Left ventricle myocardium inferior (tissue), 1 donor: ENCODE data around the gene NUMA1. TPM values are rescaled to one million over a fixed set of nuclear protein-coding genes. Genes with fewer than 3 reads are reported as not detected.

Source experiments
- DNase-seq: peaks from one replicate; pipeline ENCODE4 v3.0.0-alpha.2; 2020
- H3K27ac ChIP-seq: fragments of 200-600 bp; replicated peaks from 2 replicates; pipeline ENCODE4 v1.8.0; 2021
- H3K27me3 ChIP-seq: fragments of 200-600 bp; 2 replicates; pipeline ENCODE4 v1.8.0; 2021; ENCODE audit warnings: low read depth
- H3K36me3 ChIP-seq: fragments of 200-600 bp; 2 replicates; pipeline ENCODE4 v1.8.0; 2021
- H3K4me1 ChIP-seq: fragments of 200-600 bp; 2 replicates; pipeline ENCODE4 v1.8.0; 2021
- H3K4me3 ChIP-seq: fragments of 200-600 bp; 2 replicates; pipeline ENCODE4 v1.8.0; 2021; ENCODE audit warnings: mild to moderate bottlenecking, moderate library complexity
- H3K9me3 ChIP-seq: fragments of 200-600 bp; replicated peaks from 2 replicates; pipeline ENCODE4 v1.8.0; 2021
- CTCF ChIP-seq: fragments of 200-600 bp; IDR thresholded peaks from 2 replicates; pipeline ENCODE4 v1.8.0; 2021; ENCODE audit warnings: antibody characterized with exemption, mild to moderate bottlenecking, borderline replicate concordance
- intact Hi-C: fragments of 100-400 bp; cut with micrococcal nuclease; formaldehyde crosslinking; loops from one replicate; pipeline ENCODE4 v1.11.0; 2022
- total RNA-seq: library from RNA; stranded (reverse); fragmentation: NEBNext Ultra II Directional; extraction: Animal tissue kit (Norgen Biotek cat#: 25700); gene quantifications from one replicate; pipeline ENCODE4 v1.2.1, GENCODE V29; 2021
- donor health status: DM: no; HTN: yes; CAD: no; lungs with severe emphysema.

Gene NUMA1
- total RNA-seq, 1 donor from 2014 or later: 82.5 TPM

GRCh38 chr11:71988050-71988449 is 92.3 kb downstream of the NUMA1 start:
- Histone ChIP-seq H3K4me3 (no peak overlapping the region), H3K9me3 (no peaks in the 10 kb centered on the region), H3K27me3 (no peaks in the 10 kb centered on the region), H3K27ac (no peak overlapping the region), H3K36me3 (peaks cover 45% of the 10 kb centered on the region), H3K4me1 (peaks cover 7% of the 10 kb centered on the region)
- intact Hi-C loops: no loop called here
- no peak for DNase-seq
- no peak for TF ChIP-seq CTCF

- H3K27me3 ChIP-seq: no peaks in the 10 kb centered on the region
- DNase-seq: no peak
- TF ChIP-seq CTCF: no peak
- peaks cover 7% of the 10 kb centered on the region for H3K4me1 ChIP-seq
- no peaks in the 10 kb centered on the region for H3K9me3 ChIP-seq
- intact Hi-C loops: no loop called here
- no peak overlapping the region for H3K4me3 ChIP-seq
- peaks cover 45% of the 10 kb centered on the region for H3K36me3 ChIP-seq
- H3K27ac ChIP-seq: no peak overlapping the region
These were observed 92.8 kb downstream of the NUMA1 start for GRCh38 chr11:71987521-71987920.

- no peak for DNase-seq
These were observed 94.2 kb downstream of the NUMA1 start for GRCh38 chr11:71986131-71986530.

GRCh38 chr11:71979602-71980001 is 100.7 kb downstream of the NUMA1 start:
- no peak for TF ChIP-seq CTCF
- H3K9me3 ChIP-seq: no peaks in the 10 kb centered on the region
- DNase-seq: no peak
- peaks cover 16% of the 10 kb centered on the region for H3K36me3 ChIP-seq
- H3K4me1 ChIP-seq: no peaks in the 10 kb centered on the region
- H3K27me3 ChIP-seq: no peaks in the 10 kb centered on the region
- no peak overlapping the region for H3K27ac ChIP-seq
- H3K4me3 ChIP-seq: no peak overlapping the region
- intact Hi-C loops: loop anchor here (5.0 kb wide), 1 partner anchor 108 kb away; no protein-coding TSS in a partner anchor

More at GRCh38 chr11:71986131-71986530, 94.2 kb downstream of the NUMA1 start:
- TF ChIP-seq CTCF: no peak
- no peak overlapping the region for H3K4me3 ChIP-seq
- no peaks in the 10 kb centered on the region for H3K27me3 ChIP-seq
- intact Hi-C loops: no loop called here
- H3K9me3 ChIP-seq: no peaks in the 10 kb centered on the region
- H3K36me3 ChIP-seq: peaks cover 34% of the 10 kb centered on the region
- H3K4me1 ChIP-seq: peaks cover 7% of the 10 kb centered on the region
- H3K27ac ChIP-seq: no peak overlapping the region

- DNase-seq: no peak
- Histone ChIP-seq H3K27me3 (no peaks in the 10 kb centered on the region), H3K4me3 (no peak overlapping the region), H3K36me3 (peaks cover 12% of the 10 kb centered on the region), H3K4me1 (no peaks in the 10 kb centered on the region), H3K9me3 (no peaks in the 10 kb centered on the region), H3K27ac (no peak overlapping the region)
- intact Hi-C loops: loop anchor here (5.0 kb wide), 1 partner anchor 108 kb away; no protein-coding TSS in a partner anchor
- TF ChIP-seq CTCF: no peak
These were observed 101.2 kb downstream of the NUMA1 start for GRCh38 chr11:71979094-71979493.
